ENCODE results near the gene DEPDC1. TPM values are rescaled to one million over a fixed set of nuclear protein-coding genes. Genes with fewer than 3 reads are reported as not detected.
"Not testable (repeated sequence)": the region's sequence is repeated elsewhere in the genome, so short reads cannot be mapped to it uniquely, and the experiment has no call there.

DEPDC1 gene, protein sequence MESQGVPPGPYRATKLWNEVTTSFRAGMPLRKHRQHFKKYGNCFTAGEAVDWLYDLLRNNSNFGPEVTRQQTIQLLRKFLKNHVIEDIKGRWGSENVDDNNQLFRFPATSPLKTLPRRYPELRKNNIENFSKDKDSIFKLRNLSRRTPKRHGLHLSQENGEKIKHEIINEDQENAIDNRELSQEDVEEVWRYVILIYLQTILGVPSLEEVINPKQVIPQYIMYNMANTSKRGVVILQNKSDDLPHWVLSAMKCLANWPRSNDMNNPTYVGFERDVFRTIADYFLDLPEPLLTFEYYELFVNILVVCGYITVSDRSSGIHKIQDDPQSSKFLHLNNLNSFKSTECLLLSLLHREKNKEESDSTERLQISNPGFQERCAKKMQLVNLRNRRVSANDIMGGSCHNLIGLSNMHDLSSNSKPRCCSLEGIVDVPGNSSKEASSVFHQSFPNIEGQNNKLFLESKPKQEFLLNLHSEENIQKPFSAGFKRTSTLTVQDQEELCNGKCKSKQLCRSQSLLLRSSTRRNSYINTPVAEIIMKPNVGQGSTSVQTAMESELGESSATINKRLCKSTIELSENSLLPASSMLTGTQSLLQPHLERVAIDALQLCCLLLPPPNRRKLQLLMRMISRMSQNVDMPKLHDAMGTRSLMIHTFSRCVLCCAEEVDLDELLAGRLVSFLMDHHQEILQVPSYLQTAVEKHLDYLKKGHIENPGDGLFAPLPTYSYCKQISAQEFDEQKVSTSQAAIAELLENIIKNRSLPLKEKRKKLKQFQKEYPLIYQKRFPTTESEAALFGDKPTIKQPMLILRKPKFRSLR
- 18.2 and 18.7 TPM in 2 replicates for total RNA-seq (2014; rRNA removed; shearing (Covaris generic); ENCODE audit: low replicate concordance)

DNA sequence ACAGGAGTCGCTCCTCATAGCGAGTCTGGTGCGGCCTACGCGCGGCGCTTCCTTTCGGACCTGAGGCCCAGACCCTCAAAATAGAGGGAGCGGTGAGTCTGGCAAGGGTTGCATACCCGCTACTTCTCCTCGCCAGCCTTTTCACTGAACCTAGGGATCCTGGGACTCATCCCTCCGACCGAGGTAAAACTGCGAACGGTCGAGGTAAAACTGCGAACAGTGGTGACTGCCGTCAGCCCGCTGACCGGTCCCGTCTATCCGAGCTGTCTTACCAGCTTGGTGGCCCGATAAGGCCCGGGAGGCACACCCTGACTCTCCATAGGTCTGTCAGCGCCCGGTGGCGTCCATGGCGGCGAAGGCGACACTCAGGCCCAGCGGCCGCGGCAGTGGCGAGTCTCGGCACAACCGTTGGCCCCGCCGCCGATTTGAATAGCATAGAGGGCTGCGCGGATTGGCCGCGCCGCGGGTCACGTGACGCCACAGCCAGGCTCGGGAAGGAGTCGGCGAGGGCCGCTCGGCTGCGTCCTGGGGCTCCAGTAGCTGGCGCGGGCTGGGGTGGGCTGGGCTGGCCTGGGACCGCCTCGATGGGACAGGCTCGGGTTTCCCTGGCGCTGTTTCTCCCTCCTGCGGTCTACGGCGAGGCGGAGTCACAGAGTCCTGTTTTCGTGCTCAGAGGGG is at the start of gene DEPDC1:
Gene DEPDC1, minus strand, starts transcription at position 403 of the 678 bp plus-strand sequence. Its CDS starts 83 bp downstream, at position 320.
- peak; percentile 93 for DNase-seq (ENCODE audit: low read depth)
- in situ Hi-C loops (cut with HindIII; ENCODE audit: low pct_unique_long_range_greater_than_20kb, low sequenced_read_pairs), result no loop called here

DNA sequence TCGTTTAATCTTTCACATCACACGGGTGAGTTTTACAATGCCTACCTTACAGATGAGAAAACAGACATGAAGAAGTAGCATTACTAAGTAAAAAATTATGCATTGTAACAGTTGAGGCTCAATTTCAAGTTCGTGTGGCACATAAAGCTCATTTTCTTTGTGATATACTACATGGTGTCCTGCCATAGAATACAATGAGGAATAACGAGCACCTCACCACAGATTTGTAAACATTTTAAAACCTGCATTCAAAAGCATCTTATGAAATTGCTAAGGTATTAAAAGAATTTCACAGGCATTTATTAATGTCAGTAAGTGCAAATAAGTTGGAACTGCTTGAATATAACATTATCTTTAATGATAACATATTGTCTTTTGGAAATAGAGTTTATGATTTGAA is 47.8 kb upstream of the DEPDC1 start:
- in situ Hi-C loops (cut with HindIII; ENCODE audit: low pct_unique_long_range_greater_than_20kb, low sequenced_read_pairs), result no loop called here
- no peak for DNase-seq (ENCODE audit: low read depth)

DNA sequence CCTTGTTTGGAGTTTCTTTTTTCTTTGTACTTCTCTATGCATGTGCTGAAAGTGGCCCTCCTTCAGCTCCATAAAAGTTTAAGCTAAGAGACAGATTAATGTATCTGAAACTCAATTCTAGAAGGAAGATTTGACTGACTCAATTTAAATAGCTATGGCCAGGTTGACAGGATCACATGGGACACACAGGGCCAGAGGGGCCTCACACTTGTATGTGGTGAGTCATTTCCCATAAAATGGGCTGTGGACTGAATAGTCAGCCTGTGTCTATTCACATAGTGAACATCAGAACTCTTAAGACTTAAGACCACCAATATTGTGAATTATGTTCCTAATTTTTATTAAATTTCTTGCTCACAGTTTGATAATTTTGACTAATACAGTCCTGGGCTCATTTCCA is 45.7 kb upstream of the DEPDC1 start:
- no peak for DNase-seq (ENCODE audit: low read depth)

DNA sequence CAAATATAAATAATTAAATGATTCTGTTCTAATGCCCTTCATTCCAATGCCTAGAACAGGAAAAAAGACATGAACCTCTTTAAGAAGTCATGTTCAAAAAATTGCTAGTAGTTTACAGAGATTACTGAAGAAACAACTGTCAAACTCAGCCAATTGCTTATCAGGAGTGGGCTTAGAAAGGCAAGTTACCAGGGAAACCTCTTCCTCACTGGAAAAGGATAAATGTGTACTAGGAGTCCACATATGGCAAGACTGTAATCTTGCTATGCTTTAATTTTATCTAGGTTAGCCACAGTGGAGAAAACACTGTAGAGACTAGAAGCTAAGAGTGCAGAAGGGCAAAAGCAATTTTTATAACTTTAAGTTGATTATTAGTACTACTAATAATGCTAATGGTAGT is 42.1 kb upstream of the DEPDC1 start:
- no peak for DNase-seq (ENCODE audit: low read depth)
- in situ Hi-C loops (cut with HindIII; ENCODE audit: low pct_unique_long_range_greater_than_20kb, low sequenced_read_pairs), result no loop called here

More for the DNA sequence above, 45.7 kb upstream of the DEPDC1 start:
- in situ Hi-C loops (cut with HindIII; ENCODE audit: low pct_unique_long_range_greater_than_20kb, low sequenced_read_pairs), result no loop called here

DNA sequence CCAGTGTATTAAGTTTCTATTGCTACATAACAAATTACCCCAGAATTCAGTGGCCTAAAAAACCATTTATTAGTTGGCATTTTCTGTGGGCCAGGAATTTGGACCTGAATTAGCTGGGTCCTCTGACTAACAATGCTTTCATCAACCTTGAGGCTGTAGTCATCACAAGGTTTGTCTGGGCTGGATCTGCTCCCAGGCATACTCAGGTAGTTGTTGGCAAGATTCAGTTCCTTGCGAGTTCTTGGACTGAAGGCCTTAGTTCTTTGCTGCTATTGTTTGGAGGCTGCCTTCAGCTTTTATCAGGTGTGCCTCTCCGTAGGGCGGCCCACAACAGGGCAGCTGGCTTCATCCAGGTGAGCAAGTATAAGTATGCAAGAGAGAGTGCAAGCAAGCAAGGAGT is 31.4 kb upstream of the DEPDC1 start:
- DNase-seq (ENCODE audit: low read depth), result no peak
- in situ Hi-C loops (cut with HindIII; ENCODE audit: low pct_unique_long_range_greater_than_20kb, low sequenced_read_pairs), result no loop called here

DNA sequence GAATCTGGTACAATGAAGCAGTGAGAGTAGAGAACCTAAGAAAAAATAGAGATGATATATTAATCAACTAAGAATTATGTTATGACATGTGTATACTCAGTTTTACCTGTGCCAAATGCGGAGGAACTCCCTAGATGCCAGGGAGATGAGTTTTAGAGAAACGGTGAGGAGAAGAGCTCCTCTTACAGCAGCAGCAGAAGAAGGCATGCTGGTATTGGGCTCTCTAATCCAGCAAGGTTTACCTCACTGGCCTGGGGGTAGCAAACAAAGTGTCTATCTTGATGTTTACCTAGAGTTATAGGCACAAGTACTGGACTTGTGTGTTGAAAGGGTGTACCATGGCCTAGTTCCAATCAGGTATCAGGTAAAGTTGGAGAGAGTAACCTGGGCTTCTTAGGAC is 28.9 kb upstream of the DEPDC1 start:
- in situ Hi-C loops (cut with HindIII; ENCODE audit: low pct_unique_long_range_greater_than_20kb, low sequenced_read_pairs), result no loop called here
- DNase-seq (ENCODE audit: low read depth), result no peak

DNA sequence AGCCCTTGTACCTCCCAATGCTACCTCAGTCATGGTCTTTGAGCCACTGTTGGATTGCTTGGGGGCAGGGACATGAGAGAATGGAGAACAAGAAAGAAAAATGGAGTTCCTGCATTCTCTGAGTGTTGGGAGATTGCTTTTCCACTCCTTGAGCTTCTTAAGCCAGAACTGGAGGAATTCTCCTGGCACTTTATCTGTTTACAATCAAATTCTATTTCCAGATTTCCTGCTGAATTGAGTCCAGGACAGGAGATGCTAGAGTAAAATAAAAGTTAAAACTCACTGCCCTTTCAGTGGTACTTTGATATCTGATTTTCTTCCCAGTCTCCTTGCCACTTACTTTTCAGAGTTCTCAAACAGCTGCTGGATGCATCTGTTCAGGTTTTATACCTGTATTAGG is 24.4 kb upstream of the DEPDC1 start:
- DNase-seq (ENCODE audit: low read depth), result no peak
- in situ Hi-C loops (cut with HindIII; ENCODE audit: low pct_unique_long_range_greater_than_20kb, low sequenced_read_pairs), result no loop called here

DNA sequence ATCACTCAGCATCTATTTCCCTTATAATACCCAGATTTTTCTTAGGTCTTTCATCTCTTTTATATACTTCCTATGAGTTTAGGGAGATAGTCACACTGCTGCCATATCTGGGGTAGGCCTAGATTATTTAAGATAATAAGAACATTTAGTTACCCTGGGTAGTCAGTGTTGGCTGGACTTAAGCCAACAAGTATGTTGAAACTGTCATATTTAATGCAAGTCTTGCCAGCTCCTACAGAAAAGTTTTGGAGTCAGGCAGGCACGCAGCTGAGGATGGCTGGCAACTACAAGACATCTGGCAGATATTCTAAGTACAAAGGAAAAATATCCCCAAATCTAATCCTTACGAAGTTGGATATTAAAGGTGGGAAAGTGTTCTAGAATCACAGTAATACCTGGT is 19.2 kb upstream of the DEPDC1 start:
- in situ Hi-C loops (cut with HindIII; ENCODE audit: low pct_unique_long_range_greater_than_20kb, low sequenced_read_pairs), result no loop called here

DNA sequence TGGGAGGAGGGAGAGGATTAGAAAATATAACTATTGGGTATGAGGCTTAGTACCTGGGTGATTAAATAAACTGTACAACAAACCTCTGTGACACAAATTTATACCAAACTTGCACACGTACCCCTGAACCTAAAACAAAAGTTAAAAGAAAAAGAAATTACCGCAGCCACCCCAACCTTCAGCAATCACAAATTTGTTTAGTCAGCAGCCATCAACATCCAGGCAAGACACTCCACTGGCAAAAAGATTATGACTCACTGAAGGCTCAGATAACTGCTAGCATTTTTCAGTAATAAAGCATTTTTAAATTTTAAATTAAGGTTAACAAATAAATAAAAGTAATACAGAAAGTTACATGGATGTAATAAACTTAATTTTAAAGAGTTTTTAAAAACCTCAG is 14.4 kb upstream of the DEPDC1 start:
- in situ Hi-C loops (cut with HindIII; ENCODE audit: low pct_unique_long_range_greater_than_20kb, low sequenced_read_pairs), result no loop called here
- no peak for DNase-seq (ENCODE audit: low read depth)

More for the DNA sequence above, 19.2 kb upstream of the DEPDC1 start:
- DNase-seq (ENCODE audit: low read depth), result no peak

DNA sequence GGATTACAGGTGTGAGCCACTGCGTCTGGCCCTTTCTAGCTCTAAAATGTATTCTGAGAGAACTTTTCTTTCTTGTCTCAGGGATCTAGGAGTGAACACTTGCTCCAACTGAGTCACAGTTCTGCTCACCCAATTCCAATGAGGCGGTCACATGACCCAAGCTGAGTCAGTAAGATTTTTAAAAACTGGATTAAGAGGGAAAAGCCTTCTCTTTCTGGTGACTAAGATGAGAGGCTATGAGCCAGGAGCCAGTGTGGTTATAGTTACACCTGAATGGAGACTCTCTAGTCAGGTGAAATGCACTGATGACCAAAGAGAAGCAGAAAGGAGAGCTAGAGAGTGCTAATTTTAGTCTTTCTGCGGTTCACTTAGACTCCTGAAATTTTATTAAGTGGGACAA is 9.5 kb upstream of the DEPDC1 start:
- in situ Hi-C loops (cut with HindIII; ENCODE audit: low pct_unique_long_range_greater_than_20kb, low sequenced_read_pairs), result no loop called here
- peak; percentile 10 for DNase-seq (ENCODE audit: low read depth)

DNA sequence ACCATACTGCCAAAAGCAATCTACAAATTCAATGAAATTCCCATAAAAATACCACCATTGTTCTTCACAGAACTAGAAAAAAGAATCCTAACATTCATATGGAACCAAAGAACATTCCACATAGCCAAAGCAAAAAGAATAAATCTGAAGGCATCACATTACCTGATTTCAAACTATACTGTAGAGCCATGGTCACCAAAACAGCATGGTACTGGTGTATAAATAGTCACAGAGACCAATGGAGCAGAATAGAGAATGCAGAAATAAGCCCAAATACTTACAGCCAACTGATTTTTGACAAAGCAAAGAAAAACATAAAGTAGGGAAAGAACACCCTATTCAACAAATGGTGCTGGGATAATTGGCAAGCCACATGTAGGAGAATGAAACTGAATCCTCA is 6.2 kb upstream of the DEPDC1 start:
- DNase-seq (ENCODE audit: low read depth), result no peak
- in situ Hi-C loops (cut with HindIII; ENCODE audit: low pct_unique_long_range_greater_than_20kb, low sequenced_read_pairs), result no loop called here

DNA sequence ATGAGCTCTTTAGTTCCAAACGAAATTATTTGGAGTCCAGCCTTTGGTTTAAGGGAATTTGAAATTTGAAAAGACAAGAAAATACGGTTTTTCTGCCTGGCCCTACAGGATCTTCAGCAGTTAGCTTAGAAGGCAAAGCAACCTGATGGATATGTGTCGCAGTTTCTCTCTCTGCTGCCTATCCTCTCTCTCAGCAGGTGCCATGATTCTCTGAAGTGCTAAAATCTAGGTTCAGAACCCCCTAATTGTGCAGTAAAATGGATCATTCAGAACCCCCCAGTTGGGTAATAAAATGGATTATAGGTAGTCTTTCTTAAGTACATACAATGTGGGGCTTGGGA is 446 bp upstream of the DEPDC1 start:
- in situ Hi-C loops (cut with HindIII; ENCODE audit: low pct_unique_long_range_greater_than_20kb, low sequenced_read_pairs), result no loop called here
- no peak for DNase-seq (ENCODE audit: low read depth)

DNA sequence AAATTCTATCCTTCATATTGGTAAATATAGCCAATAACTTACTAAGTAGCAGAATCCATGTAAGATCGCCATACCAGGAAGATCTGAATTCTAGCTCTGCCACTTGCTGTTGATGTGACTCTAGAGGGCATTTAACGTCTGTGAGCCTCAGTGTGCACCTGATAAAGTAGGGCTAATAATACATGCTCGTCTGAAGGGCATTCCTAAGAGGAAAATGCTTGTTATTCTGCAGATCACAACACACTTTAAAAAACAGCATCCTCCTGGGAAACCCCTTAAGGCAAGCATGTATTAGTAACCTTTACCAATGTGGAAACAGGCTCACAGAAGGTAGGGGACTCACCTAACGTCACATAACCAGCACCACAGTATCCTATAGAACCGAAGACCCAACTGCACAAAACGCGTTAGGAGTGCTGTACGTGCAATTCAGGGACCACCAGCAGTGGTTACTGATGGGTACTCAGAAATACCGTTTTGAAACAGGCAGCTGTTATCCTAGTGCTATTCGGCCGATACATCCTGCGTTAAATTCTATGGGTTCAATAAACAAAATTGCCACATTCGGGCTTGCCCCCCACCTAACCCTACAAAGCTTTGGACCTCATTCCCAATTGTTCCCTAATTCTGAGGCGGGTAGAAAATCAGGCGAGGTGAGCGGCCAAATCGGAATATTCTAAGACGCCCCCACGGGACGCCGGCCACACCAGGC is 758 bp downstream of the DEPDC1 start:
- peak; percentile 37 for DNase-seq (ENCODE audit: low read depth)
- in situ Hi-C loops (cut with HindIII; ENCODE audit: low pct_unique_long_range_greater_than_20kb, low sequenced_read_pairs), result no loop called here

DNA sequence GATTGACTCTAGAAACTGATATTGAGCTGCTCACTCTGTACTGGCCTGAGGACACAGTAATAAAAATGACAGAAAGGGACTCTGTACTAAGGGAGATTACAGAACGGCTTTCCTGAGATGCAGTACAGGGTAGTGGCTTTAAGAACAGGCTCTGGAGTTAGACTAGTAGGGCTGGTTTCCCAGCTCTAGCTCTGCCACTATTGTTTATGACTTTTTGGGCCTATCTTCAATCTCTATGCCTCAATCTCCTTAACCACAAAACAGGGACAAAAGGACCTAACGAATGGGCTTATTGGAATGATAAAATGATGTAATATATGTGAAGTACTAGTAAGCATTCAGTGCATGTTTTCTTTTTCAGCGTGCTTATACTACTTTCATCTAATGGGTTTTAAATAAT is 1.4 kb downstream of the DEPDC1 start:
- in situ Hi-C loops (cut with HindIII; ENCODE audit: low pct_unique_long_range_greater_than_20kb, low sequenced_read_pairs), result no loop called here

DNA sequence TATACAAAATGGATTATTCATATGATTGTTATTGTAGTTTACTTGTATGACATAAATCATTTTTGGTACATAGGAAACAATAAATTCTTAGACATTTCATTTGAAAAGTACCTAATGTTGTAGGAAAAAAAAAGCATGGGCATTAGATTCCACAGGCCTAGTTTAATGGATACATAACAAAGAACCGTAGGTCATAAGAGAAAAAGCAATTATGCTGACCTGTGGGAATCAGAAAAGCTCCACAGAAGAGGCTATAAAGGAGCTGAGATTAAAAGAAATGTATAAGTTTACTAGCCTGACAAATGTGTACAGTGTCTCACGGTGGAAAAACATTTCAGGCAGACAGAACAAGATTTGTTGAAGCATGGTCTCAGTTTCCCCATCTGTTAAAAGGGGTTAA is 3.7 kb downstream of the DEPDC1 start:
- DNase-seq (ENCODE audit: low read depth), result no peak
- in situ Hi-C loops (cut with HindIII; ENCODE audit: low pct_unique_long_range_greater_than_20kb, low sequenced_read_pairs), result no loop called here

More for the DNA sequence above, 1.4 kb downstream of the DEPDC1 start:
- DNase-seq (ENCODE audit: low read depth), result peak; percentile 9

DNA sequence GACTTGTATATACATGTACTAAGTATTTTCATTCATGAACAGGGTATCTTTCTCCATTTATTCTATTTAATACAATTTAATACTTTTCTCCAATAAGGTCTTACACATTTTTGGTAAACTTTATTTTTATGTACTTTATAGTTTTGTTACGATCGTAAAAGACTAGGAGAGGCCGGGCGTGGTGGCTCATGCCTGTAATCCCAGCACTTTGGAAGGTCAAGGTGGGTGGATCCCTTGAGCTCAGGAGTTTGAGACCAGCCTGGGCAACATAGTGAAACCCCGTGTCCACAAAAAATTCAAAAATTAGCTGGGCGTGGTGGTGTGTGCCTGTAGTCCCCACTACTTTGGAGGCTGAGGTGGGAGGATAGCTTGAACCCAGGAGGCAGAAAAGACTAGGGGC is 4.6 kb downstream of the DEPDC1 start:
- in situ Hi-C loops (cut with HindIII; ENCODE audit: low pct_unique_long_range_greater_than_20kb, low sequenced_read_pairs); DNase-seq (ENCODE audit: low read depth): not testable (repeated sequence)

DNA sequence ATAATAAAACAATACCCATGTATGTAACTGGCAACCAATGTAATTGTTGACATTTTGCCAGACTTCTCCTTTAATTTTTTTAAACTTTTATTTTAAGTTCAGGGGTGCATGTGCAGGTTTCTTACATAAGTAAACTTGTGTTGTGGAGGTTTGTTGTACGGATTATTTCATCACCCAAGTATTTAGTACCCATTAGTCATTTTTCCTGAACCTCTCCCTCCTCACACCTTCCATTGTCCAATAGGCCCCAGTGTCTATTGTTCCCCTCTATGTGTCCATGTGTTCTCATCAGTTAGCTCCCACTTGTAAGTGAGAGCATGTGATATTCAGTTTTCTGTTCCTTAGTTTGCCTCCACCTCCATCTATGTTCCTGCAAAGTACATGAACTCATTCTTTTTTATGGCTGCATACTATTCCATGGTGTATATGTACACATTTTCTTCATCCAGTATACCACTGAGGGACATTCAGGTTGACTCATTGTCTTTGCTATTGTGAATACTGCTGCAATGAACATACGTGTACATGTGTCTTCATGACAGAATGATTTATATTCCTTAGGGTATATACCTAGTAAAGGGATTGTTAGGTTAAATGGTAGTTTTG is 6.7 kb downstream of the DEPDC1 start:
- DNase-seq (ENCODE audit: low read depth), result no peak
- in situ Hi-C loops (cut with HindIII; ENCODE audit: low pct_unique_long_range_greater_than_20kb, low sequenced_read_pairs), result no loop called here

DNA sequence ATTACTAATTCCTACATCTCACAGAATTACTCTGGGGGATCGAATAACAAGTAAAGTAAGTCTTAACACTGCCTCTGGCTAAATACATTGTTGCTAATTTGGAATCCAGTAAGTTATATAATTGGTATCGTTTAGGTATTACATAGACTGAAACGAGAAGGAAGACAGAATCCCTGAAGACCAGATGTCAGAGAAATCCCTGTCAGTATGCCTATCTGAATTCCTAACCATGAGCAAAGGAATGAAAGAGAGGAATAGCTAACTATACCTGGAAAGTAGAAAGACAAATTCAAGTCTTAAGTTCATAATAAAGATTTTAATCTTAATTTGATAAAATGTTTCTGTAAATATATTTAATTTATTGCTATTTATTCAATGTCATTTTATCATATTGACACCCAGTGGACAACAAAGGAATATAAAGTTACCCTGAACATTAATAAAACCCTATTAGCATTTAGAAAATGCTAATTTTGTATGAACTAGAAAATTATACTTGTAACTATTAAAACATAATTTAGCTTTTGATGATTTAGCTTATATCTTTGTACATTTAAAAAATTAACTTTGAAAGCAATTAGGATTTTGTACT is 11.4 kb downstream of the DEPDC1 start:
- in situ Hi-C loops (cut with HindIII; ENCODE audit: low pct_unique_long_range_greater_than_20kb, low sequenced_read_pairs), result no loop called here
- no peak for DNase-seq (ENCODE audit: low read depth)
